GM23338 (cell line): Measurements from ENCODE around the gene SLC30A7. TPM values are rescaled to one million over a fixed set of nuclear protein-coding genes. Genes with fewer than 3 reads are reported as not detected.

Experiments
- ATAC-seq: fragments of 200-7000 bp; cut with Tn5 transposase; 3 replicates; pipeline ENCODE4 v1.9.1; 2020
- DNase-seq: peaks from one replicate; pipeline ENCODE4 v3.0.0-alpha.2; 2015; ENCODE audit warnings: low spot score
- H2AFZ ChIP-seq: fragments of 200-600 bp; sonication (generic); 2 replicates; pipeline ENCODE4 v1.8.0; 2016; ENCODE audit warnings: antibody characterized with exemption, mild to moderate bottlenecking, moderate library complexity
- H3F3A ChIP-seq: fragments of 200-600 bp; sonication (generic); replicated peaks from 2 replicates; pipeline ENCODE4 v1.8.0; 2017; ENCODE audit warnings: antibody characterized with exemption, mixed run types, low read depth
- H3K27ac ChIP-seq: fragments of 200-600 bp; sonication (generic); 2 replicates; pipeline ENCODE4 v1.6.1; 2016; ENCODE audit warnings: low read depth
- H3K27me3 ChIP-seq: fragments of 200-600 bp; sonication (generic); 2 replicates; pipeline ENCODE4 v1.8.0; 2016; ENCODE audit warnings: mild to moderate bottlenecking, mixed run types, moderate library complexity; ENCODE audit not compliant: insufficient read depth
- H3K36me3 ChIP-seq: fragments of 200-600 bp; sonication (generic); 2 replicates; pipeline ENCODE4 v1.8.0; 2016; ENCODE audit warnings: mild to moderate bottlenecking; ENCODE audit not compliant: insufficient read depth
- H3K4me1 ChIP-seq: fragments of 200-600 bp; sonication (generic); 2 replicates; pipeline ENCODE4 v1.8.0; 2016; ENCODE audit warnings: mild to moderate bottlenecking, moderate library complexity; ENCODE audit not compliant: insufficient read depth
- H3K4me2 ChIP-seq: fragments of 200-600 bp; sonication (generic); 2 replicates; pipeline ENCODE4 v1.7.1; 2017; ENCODE audit warnings: mixed run types
- H3K4me3 ChIP-seq: fragments of 200-600 bp; sonication (generic); 2 replicates; pipeline ENCODE4 v1.6.1; 2016; ENCODE audit warnings: mixed run types
- H3K79me2 ChIP-seq: fragments of 200-600 bp; sonication (generic); replicated peaks from 2 replicates; pipeline ENCODE4 v1.8.0; 2017; ENCODE audit warnings: mild to moderate bottlenecking; ENCODE audit not compliant: insufficient read depth
- H3K9me2 ChIP-seq: fragments of 200-600 bp; sonication (generic); 2 replicates; pipeline ENCODE4 v1.8.0; 2017; ENCODE audit not compliant: insufficient read depth
- H4K20me1 ChIP-seq: fragments of 200-600 bp; sonication (generic); replicated peaks from 2 replicates; pipeline ENCODE4 v1.8.0; 2017; ENCODE audit warnings: mild to moderate bottlenecking; ENCODE audit not compliant: insufficient read depth
- H3K27ac Mint-ChIP-seq: 2 replicates; pipeline ENCODE4 v1.8.0; 2020; ENCODE audit warnings: inconsistent platforms, mild to moderate bottlenecking, moderate library complexity, mixed read lengths
- H3K27me3 Mint-ChIP-seq: 3 replicates; pipeline ENCODE4 v1.8.0; 2022; ENCODE audit warnings: low read depth, mild to moderate bottlenecking, moderate library complexity, mixed read lengths, inconsistent platforms; ENCODE audit not compliant: insufficient read depth, poor library complexity
- H3K36me3 Mint-ChIP-seq: 3 replicates; pipeline ENCODE4 v1.8.0; 2021; ENCODE audit warnings: low read depth, mild to moderate bottlenecking, inconsistent platforms, moderate library complexity, mixed read lengths
- H3K4me1 Mint-ChIP-seq: 3 replicates; pipeline ENCODE4 v1.8.0; 2020; ENCODE audit warnings: mild to moderate bottlenecking, inconsistent platforms, mixed read lengths
- H3K4me3 Mint-ChIP-seq: 3 replicates; pipeline ENCODE4 v1.8.0; 2021; ENCODE audit warnings: moderate library complexity, mild to moderate bottlenecking, inconsistent platforms, mixed read lengths
- H3K9me3 Mint-ChIP-seq: 3 replicates; pipeline ENCODE4 v1.8.0; 2020; ENCODE audit warnings: moderate library complexity, mild to moderate bottlenecking, inconsistent platforms, mixed read lengths
- CREB1 ChIP-seq: fragments of 250-450 bp; sonication (Bioruptor Pico); IDR thresholded peaks from 2 replicates; pipeline ENCODE4 v1.5.0; 2020; ENCODE audit warnings: low read depth, mild to moderate bottlenecking, moderate library complexity
- CTCF ChIP-seq, 2 experiments: fragments of 200-600 bp in 1 of 2; sonication (generic) in 1 of 2; conservative IDR thresholded peaks; 2 replicates each; pipeline versions ENCODE4 v1.5.1 to v1.6.1; 2016 to 2017; ENCODE audit warnings: antibody characterized with exemption in 2 of 2, low read depth in 2 of 2, mild to moderate bottlenecking in 2 of 2, moderate library complexity in 1 of 2
- EZH2 ChIP-seq: fragments of 200-600 bp; sonication (generic); IDR thresholded peaks from one replicate; pipeline ENCODE4 v1.8.0; 2017; ENCODE audit warnings: antibody characterized with exemption, mild to moderate bottlenecking, low read depth; ENCODE audit not compliant: unreplicated experiment
- EZH2phosphoT487 ChIP-seq: fragments of 200-600 bp; sonication (generic); IDR thresholded peaks from one replicate; pipeline ENCODE4 v1.8.1; 2018; ENCODE audit warnings: antibody characterized with exemption; ENCODE audit not compliant: unreplicated experiment
- REST ChIP-seq: IDR thresholded peaks from one replicate; pipeline ENCODE4 v1.6.1; 2018; ENCODE audit warnings: antibody characterized with exemption; ENCODE audit not compliant: unreplicated experiment
- STAT1 ChIP-seq: IDR thresholded peaks from one replicate; pipeline ENCODE4 v1.6.1; 2016; ENCODE audit warnings: antibody characterized with exemption; ENCODE audit not compliant: unreplicated experiment
- ZNF114 ChIP-seq: fragments of 250-450 bp; sonication (Bioruptor Pico); IDR thresholded peaks from 2 replicates; pipeline ENCODE4 v1.5.0; 2020; ENCODE audit warnings: mild to moderate bottlenecking, moderate library complexity
- ZNF331 ChIP-seq: fragments of 250-450 bp; sonication (Bioruptor Pico); IDR thresholded peaks from 2 replicates; pipeline ENCODE4 v1.5.0; 2020; ENCODE audit warnings: low read depth, mild to moderate bottlenecking, moderate library complexity
- polyA plus RNA-seq: library from polyadenylated mRNA; unstranded; fragments of >200 nt; fragmentation: Nextera tagmentation; extraction: Ambion mirVana; gene quantifications from 2 replicates; pipeline ENCODE4 v1.2.1, GENCODE V29; 2016
- total RNA-seq: library from RNA; depleted of rRNA; stranded (reverse); fragments of >200 nt; shearing (Covaris generic); gene quantifications from 2 replicates; pipeline ENCODE4 v1.2.3, GENCODE V29; 2014

SLC30A7 gene
- total and polyA plus RNA-seq, 2 experiments from 2014 or later: 9.8 to 25.1 TPM

GRCh38 chr1:100862591-100862990, 33.3 kb upstream of the SLC30A7 start:
- no peaks in the 10 kb centered on the region for H3K27me3 ChIP-seq
- no peaks in the 10 kb centered on the region for H4K20me1 ChIP-seq
- no peak overlapping the region for H3K4me3 Mint-ChIP-seq
- H3K9me2 ChIP-seq: peaks cover 4% of the 10 kb centered on the region; the same call in 1 of the 2 replicates
- no peak for DNase-seq
- no peaks in the 10 kb centered on the region for H3K27me3 Mint-ChIP-seq
- ATAC-seq: no peak
- H3K4me3 ChIP-seq: no peak overlapping the region
- no peak overlapping the region for H2AFZ ChIP-seq
- no peak overlapping the region for H3K27ac ChIP-seq
- H3K79me2 ChIP-seq: no peaks in the 10 kb centered on the region
- no peaks in the 10 kb centered on the region for H3K36me3 Mint-ChIP-seq
- no peak overlapping the region for H3K4me2 ChIP-seq
- H3K4me1 Mint-ChIP-seq: peaks cover 9% of the 10 kb centered on the region
- H3K4me1 ChIP-seq: no peaks in the 10 kb centered on the region
- no peaks in the 10 kb centered on the region for H3F3A ChIP-seq
- H3K9me3 Mint-ChIP-seq: no peaks in the 10 kb centered on the region
- TF ChIP-seq ZNF114 (CRISPR knock-in tag) (no peak), CREB1 (no peak), ZNF331 (CRISPR knock-in tag) (no peak), EZH2phosphoT487 (no peak), STAT1 (no peak)
- H3K27ac Mint-ChIP-seq: no peak overlapping the region
- no peaks in the 10 kb centered on the region for H3K36me3 ChIP-seq

GRCh38 chr1:100866041-100866900, 29.6 kb upstream of the SLC30A7 start:
- Mint-ChIP-seq H3K9me3 (no peaks in the 10 kb centered on the region), H3K4me1 (no peaks in the 10 kb centered on the region), H3K4me3 (no peak overlapping the region), H3K27me3 (no peaks in the 10 kb centered on the region), H3K36me3 (no peaks in the 10 kb centered on the region), H3K27ac (no peak overlapping the region)
- Histone ChIP-seq H3K9me2 (peaks cover 4% of the 10 kb centered on the region; the same call in 1 of the 2 replicates), H3K27me3 (no peaks in the 10 kb centered on the region), H3F3A (no peaks in the 10 kb centered on the region), H2AFZ (no peak overlapping the region), H3K4me1 (0 out of 2 replicates have a peak, but pooled peaks cover 5% of the 10 kb centered on the region), H3K79me2 (no peaks in the 10 kb centered on the region), H4K20me1 (no peaks in the 10 kb centered on the region), H3K4me2 (no peak overlapping the region), H3K27ac (no peak overlapping the region), H3K4me3 (no peak overlapping the region), H3K36me3 (no peaks in the 10 kb centered on the region)
- peak; percentile 29 for DNase-seq
- no peak for TF ChIP-seq EZH2
- TF ChIP-seq CTCF (conservative IDR thresholded peaks at IDR 0.05; ENCODE audit: low read depth in 2 of 2): peak; percentile 55 to 66
- no peak; the same call in 2 of the 3 replicates for ATAC-seq

GRCh38 chr1:100866901-100867206, 29.0 kb upstream of the SLC30A7 start:
- no peaks in the 10 kb centered on the region for H3K27me3 ChIP-seq
- Mint-ChIP-seq H3K36me3 (no peaks in the 10 kb centered on the region), H3K9me3 (no peaks in the 10 kb centered on the region), H3K4me1 (no peaks in the 10 kb centered on the region), H3K27me3 (no peaks in the 10 kb centered on the region), H3K27ac (no peak overlapping the region), H3K4me3 (no peak overlapping the region)
- DNase-seq (no peak), ATAC-seq (no peak)
- peaks cover 3% of the 10 kb centered on the region; the same call in 1 of the 2 replicates for H3K9me2 ChIP-seq
- H3K4me2 ChIP-seq: no peak overlapping the region
- TF ChIP-seq REST (no peak), ZNF114 (CRISPR knock-in tag) (no peak)
- no peaks in the 10 kb centered on the region for H3F3A ChIP-seq
- H3K27ac ChIP-seq: no peak overlapping the region
- no peak overlapping the region for H2AFZ ChIP-seq
- H3K36me3 ChIP-seq: no peaks in the 10 kb centered on the region
- H4K20me1 ChIP-seq: no peaks in the 10 kb centered on the region
- no peak overlapping the region for H3K4me3 ChIP-seq
- H3K79me2 ChIP-seq: no peaks in the 10 kb centered on the region
- H3K4me1 ChIP-seq: 0 out of 2 replicates have a peak, but pooled peaks cover 5% of the 10 kb centered on the region
